Retina (tissue), 1 donor: ENCODE measurements around the gene ARHGAP21.
A peak's percentile ranks its signal among the peaks of the same experiment; 100 is the strongest.

ENCODE experiments used
- DNase-seq: peaks from one replicate; pipeline ENCODE4 v3.0.0-alpha.2; 2016

The ARHGAP21 gene

DNA sequence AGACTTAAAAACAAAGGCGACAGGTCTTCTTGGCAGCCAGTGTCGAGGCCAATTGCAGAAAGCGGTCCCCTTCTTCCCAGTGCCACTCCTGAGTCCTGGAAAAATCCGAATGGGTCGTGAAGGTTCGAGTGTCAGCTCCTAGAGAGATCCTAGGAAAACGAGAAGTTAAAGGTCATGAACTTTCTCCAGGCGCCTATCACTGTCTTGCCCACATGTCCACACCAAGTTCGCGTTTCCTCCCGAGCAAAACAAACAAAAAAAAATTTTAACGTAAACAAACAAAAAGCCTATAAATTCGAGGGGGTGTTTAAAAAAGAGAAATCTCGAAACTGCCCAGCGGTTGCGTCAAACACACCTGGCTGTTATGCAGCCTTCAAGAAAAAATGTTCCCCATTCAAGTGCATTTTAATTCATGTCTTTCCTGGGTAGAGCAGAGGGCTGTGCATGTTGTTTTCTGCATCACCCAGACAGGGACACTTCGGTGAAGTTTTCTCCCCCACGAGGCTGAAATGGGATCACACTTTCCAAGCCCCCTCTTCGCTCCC is 1.5 kb downstream of the ARHGAP21 start:
- DNase-seq: peak; percentile 64

DNA sequence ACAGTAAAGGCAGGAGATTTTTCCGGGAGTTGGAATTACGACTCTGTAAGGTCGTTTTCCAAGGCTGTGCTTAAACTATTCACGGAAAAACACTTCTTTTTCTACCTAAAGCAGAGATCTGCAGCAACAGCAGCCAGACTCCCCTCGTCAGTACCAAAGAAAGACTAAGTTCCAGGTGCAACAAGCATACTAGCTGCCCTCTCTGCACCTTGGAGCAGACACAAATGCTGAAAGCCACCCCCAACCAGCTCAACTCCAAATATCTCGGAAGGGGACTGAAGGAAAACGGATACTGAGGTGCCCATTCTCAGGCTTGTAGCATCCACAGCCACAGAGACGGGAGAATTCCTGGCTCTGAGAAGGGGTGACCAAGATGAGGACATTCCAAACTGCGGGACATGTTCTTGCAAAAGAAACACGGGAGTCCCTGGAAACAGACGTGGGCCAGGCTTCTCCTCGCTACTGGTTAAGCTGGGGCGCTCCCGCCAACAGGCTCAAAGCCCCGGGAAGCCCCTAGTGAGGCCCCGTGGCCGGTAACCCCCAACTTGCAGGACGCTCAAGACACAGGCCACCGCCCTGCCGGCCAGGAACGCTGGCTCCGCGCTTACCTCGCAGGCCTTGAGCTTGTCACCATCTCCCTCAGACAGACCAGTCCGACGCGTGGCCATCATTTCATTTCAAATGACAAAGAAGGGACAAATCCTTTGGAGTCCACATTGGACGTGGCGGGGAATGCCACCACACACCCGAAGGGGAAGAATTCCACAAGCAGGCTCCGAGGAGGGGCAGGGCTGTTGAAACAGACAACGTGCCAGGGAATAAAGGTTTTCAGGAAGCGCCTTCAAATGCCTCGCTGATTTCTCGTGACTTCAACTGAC is 2.2 kb downstream of the ARHGAP21 start:
- peak; percentile 78 for DNase-seq

DNA sequence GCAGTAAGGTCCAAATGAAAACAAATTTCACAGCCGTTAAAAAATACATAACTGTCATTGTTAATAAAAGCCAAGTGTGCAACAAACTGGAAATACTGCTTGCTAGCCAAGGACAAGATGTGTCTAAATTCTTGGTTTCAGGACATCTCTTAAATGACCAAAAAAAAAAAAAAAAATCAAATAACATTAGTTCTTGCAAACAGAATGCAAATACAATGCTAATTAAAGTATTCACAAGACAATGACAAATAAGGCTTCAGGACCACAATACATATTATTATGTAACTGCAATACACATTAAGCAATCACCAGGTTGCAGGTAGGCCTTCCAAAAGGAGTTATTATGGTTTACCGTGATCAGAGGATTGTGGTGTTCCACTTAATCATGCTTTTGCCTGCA is 3.6 kb downstream of the ARHGAP21 start:
- DNase-seq: peak; percentile 72

DNA sequence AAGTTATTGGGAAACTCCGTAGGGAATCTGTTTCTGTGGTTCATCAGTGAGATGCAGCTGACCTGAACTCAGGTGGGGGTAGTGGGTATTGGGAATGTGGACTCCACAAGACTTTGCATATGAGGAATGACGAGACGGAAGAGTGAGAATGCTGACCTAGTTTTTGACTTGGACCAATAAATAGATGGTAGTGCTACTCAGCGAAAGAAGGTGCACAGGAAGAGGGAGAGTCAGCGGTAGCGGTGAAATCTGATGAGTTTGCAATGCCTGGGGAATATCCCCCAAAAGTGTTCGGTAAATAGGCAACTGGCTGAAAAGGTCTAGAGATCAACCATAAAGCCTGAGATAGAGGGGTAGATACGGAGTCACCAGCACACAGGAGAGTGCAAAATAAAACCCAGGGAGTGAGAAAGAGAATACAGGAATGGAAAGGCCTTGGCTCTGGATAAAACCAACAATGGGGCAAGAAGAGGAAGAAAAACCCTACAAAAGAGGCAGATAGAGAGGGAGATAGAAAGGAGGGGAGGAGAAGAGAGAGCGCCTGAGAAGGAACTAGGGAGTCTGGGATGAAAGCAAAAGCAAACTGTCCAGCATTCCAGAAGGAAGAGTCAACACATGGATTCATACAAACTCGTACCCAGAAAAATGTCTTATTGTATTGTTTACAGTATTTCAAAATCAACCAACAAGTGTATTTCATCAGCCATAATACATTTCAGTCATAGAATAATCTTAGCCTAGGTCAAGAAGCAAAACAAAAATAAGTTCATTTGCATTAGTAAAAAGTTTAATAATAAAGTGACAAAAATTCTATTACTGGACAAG is 5.4 kb downstream of the ARHGAP21 start:
- DNase-seq: no peak

DNA sequence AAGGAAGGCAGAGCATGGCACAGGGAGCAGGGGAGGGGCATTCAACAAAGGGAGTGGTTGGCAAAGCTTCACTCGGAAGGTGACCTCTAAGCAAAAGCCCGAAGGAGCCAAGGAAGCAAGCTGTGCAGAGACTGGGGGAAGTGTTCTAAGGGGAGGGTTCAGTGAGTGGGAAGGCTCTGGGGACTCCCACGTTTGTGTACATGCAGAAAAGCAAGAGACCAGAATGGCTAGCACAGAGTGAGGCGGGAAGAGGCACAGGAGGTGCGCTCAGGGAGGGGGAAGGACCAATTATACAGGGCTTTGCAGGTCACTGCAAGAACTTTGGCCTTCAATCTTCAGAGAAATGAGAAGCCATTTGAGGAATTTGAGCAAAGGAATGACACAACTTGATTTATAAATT is 7.4 kb downstream of the ARHGAP21 start:
- no peak for DNase-seq

DNA sequence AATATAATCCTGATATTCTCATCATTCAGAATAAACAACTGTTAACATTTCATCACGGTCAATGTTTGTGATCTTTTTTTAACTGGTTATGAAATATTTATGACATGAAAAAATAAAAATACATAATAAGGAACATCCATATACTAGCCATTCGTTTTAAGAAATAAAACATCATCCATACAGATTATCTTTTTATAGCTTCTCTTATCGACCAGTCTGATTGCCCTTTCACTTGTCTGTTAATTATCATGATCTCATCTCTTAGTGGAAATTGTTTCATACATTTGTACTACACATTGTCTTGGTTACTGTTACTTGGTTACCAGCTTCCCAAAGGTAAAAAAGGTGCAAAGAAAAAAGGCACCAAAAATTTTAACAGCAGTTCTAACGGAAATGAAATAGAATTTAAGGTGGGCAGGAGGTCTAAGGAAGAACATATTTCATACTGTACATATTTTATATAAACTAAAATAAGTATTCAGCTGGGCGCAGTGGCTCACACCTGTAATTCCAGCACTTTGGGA is 8.4 kb downstream of the ARHGAP21 start:
- no peak for DNase-seq

DNA sequence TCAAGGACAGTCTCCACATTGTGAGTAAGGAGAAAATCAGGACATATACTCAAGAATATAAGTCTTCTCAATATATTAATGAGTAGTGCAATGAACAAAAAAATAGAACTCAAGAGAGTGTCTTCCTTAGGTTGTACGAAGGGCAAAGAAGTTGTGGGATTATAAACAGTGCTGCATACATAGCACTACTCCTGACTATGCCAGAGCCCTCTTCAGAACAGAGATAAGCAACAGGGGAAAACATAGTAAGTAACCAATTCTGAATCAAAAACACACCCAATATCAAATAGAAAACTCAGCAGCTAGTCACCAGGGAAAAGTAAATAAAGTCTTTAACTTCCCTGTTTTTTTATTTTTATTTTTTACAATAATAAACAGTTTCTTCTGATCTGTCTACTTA is 10.6 kb downstream of the ARHGAP21 start:
- no peak for DNase-seq

DNA sequence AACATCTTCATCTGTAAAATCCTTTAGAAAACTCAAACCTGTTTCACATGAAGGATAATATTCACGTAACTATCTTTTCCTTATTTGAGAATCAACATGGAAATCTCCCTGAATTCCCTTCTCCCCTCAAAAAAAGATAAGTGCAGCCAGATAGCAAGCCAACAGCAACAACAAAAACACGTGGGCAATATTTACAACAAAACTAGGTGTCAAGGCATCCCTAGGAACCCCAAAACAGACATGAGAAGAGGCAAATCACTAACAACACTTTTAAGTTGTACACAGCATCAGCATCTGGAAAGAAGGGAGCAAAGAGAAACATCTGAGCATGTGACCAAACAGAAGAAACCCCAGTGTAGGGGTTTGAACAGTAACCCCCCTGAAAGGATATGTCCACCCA is 12.2 kb downstream of the ARHGAP21 start:
- DNase-seq: no peak

DNA sequence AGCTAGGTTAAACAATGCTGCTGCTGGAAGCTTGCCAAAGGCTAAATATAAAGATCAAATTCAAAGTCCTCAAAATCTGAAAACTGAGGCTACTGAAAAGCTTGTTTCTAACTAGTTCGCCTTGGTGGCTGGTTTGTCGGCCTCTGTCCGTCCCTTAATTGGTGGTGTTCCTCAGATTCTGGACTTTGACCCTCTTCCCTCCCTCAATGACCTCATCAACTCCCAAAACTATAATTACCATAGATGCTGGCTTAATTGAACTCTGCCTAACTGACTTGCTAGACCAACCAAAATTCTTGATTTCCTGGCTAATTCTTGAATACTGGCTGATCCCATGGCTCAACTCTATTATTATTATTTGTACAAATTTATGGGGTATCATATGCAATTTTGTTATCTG is 15.6 kb downstream of the ARHGAP21 start:
- no peak for DNase-seq

DNA sequence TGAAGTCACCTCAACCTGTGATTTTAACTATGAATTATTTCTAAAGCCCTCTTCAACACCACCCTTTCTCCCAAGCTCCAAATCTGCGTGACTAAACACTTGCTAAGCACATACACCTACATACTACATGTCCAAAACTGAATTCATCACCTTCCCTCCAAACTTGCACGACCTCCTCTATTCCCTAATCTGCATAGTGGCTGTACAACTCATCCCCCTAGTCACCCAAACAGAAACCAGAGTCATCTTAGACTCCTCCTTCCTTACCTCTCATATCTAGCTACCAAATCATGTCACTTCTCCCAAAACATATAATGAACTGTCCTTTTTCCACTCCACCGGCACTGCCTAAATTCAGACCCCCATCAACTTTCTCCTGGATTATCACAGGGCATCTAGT is 16.2 kb downstream of the ARHGAP21 start:
- DNase-seq: no peak

DNA sequence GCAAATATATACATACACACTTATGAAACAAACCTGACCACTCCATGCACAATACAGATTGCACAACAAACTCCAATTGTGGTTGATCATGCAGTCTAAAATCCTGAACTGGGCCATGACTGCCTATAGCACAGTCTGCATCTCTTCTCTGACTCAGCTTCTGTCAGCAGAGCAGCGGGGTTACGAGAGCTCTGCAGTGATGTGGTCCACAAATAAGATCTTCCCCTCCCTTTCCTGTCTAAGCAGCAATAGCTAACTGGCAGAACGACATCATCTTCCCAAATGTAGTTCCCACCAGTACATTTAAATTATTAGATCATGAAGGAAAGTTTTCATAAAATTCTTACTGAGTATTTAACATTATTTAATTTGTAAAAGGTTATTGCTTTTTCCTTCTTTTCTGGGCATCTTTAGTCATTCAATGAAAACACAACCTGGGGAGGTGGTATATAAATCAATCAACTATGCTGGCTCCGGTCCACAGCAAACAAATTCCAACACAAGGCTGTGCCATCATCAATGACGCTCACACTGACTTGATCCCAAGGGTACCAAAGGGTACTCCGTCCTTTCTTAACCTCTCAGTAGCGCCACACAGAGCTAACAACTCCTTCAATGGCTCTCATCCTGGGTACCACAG is 17.1 kb downstream of the ARHGAP21 start:
- DNase-seq: no peak

DNA sequence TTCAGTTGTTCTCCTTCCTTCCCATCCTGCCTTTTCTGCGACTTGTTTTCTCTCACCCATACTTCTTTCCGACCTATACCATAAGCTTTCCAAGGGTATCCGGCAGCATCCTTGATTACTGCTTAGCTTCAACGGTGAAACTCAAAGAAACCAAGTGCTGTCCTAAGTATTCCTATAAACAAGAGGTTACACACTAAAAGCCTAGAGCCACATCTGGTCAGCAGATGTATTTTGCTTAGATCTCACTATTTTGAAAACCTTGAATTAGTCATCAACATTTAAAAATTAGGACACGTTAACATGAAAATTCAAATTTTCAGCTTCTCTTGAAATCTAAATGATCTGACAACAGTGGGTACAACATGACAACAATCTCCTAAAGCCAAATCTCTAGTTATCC is 20.0 kb downstream of the ARHGAP21 start:
- no peak for DNase-seq

DNA sequence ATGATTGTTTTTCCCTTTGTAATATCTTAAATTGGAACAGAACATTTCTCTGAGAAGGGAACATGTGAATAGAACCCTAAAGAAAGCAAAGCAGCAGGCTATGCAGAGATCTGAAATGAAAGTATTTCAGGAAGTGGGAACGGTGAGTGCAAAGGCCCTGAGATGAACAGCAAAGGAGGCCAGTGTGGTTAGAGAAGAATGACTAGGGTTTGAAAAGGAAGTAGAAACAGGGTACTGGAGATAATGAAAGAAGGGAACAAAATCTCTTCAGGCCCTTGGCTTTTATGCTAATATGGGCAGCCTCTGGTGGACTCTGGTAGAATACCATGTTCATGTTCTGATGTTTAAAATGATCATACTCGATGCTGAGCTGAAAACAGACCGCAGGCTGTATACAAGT is 22.2 kb downstream of the ARHGAP21 start:
- no peak for DNase-seq

DNA sequence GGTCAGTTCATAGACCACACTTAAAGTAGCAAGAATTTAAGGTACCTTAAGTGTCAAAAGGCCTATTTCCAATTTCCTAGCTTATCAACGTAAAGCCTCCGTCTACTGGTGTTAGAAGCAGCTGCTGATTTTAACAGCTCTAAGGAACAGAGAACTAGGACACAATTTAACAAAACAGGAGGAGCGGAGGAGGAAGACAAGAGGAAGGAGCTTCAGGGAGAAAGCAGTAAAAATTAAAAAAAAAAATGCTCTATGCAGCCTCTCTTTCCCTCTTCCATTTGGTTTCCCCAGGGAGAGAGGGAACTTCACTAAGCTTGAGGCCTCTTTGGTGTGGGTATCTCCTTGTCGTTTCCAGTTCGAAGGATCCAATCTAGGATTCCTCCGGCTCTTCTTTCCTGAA is 22.7 kb downstream of the ARHGAP21 start:
- DNase-seq: no peak

DNA sequence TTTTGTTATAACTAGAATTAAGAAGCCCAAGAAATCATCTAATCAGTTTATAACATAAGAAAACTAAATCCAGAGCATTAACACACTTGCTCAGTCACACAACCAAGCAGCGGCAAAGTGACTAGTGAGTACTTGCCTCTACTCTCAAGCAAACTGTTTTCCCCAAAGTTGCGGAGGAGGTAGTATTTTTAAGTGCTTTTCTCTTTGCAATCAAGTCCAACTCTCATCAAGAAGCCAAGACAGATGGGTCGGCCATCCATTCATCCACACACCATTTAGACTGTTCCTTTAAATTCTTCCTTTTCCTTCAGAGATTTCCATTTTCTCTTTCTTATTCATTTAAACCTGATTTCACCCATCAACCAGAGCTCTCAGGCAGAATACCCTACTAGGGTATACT is 25.4 kb downstream of the ARHGAP21 start:
- no peak for DNase-seq

DNA sequence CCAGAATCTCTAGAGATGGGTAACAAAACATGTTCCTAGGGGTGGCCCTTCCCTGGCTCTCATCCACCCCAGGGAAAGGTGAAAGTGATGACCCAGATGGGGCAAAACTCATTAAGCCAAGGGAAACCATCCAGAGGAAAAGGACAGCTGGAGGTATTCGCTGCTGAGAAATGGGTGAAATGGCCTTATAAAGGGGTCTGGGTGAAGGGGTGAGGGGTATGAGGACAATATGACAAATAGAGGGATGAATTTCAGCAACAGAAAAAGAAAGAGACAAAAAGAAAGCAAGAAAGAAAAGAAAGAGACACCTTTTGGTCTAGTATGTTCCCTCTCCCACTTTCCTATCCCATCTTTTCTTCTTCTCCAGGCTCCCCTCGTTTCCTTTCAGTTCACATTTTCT is 26.6 kb downstream of the ARHGAP21 start:
- DNase-seq: no peak

DNA sequence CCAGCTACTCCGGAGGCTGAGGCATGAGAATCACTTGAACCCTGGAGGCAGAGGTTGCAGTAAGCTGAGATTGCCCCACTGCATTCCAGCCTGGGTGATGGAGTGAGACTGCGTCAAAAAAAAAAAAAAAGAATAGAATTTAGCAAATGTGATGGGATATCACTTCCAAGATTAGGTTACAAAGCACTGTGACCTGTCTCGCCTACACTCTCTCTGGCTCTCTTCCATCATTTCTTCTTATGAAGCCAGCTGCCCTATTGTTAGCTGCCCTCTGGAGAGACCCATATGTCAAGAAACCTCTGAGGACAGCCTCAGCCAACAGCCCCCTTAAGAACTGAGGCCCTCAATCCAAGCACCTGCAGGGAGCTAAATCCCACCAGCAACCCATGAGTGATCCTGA is 28.2 kb downstream of the ARHGAP21 start:
- DNase-seq: no peak

DNA sequence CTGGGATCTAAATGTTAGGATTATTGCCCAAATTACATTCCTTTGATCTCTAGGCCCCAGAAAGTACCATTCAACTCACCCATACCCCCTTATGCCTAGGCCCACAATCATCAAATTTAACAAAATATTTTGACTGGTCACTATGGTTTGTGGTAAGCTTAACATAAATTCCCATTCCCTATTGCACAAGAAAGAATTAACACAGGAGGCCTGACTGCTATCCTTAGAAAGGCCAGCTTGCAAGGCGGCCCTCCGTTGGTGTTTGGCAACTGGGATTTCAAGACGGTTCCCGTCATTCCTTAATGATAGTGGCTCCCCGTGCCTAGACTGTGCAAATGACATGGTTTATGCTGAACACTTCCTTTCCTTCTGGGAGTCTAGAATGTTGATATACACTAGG is 29.6 kb downstream of the ARHGAP21 start:
- DNase-seq: no peak

DNA sequence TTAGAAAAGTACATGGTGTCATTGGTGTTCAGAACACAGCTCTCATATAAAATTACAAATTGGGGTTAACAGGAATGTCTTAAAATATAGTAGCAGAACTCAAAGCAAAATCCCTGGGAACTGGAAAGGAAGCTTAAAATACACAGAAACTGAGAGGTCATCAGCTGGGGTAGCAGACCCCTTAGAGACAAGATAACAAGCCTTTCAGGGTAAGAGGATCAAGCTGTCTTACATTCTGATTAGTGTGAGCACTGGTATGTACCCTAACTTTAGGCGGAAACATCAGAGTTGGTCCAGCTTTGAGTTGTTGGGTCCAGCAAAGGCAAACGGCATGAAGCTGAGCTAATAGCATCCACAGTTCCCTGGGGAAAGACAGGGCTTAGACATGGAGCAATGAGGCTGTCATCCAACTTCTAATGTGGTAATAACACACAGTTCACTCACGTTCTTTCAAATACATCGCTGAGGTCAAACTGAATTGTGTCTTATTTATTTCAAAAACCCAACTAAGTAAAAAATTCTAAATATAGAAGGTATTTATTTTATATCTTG is 32.6 kb downstream of the ARHGAP21 start:
- DNase-seq: peak; percentile 23

DNA sequence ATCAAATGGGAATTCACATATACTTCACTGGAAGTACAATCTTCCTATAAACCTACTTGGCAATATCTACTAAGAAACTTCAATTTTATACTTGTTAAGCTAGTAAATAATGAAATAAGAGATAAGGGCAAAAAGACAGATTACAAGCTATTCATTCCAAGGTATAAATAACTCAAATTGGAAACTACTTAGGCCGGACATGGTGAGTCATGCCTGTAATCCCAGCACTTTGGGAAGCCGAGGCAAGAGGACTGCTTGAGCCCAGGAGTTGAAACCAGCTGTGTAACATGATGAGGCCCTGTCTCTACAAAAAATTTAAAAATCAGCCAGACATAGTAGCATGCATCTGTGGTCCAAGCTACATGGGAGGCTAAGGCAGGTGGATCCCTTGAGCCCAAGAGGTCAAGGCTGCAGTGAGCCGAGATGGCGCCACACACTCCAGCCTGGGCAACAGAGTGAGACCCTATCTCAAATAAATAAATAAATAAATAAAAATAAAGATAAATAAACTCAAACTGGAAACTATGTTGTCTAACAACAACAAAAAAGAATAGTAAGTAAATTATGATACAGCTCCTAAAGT is 37.6 kb downstream of the ARHGAP21 start:
- no peak for DNase-seq

DNA sequence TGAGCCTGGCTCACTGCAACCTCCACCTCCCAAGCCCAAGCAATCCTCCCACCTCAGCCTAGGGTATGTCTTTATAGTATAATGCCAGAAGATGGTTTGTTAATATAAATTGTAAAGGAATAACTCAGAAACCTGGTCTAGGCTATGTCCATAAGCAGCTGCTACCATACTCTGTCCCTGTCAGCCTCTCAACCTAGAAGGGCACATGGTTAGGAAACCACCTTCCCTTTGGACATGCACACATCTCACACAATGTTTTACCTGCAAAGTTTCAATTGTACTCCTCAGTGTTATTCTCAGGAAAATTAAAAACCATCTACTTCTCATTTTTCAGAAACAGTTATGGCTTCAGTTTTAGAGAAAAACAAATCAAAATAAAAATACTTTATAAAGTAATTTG is 40.1 kb downstream of the ARHGAP21 start:
- DNase-seq: no peak

DNA sequence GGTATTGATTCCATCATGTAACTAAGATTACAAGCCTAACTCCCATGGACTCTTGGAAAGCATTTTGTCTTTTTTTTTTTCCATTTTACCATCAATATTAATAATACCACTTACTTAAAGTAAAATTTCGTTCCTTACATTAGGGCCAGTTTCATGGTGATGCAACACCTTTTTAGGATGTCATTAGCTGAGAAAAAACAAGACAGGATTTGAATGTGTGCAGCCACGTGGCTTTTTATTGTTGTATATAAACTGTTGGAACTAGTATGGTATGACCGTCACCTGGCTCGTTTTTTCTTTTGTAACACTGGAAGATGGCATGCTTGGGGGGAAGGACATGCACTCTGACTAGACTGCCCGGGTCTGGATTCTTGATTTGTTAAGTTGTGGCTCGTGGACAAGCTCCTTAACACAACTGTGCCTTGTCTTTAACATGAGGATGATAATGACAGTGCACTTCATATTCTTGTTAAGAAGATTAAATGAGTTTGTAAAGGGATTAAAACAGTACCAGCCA is 42.1 kb downstream of the ARHGAP21 start:
- DNase-seq: no peak
